MG63 (cell line): ENCODE results near the gene STX12. TPM values are rescaled to one million over a fixed set of nuclear protein-coding genes. Genes with fewer than 3 reads are reported as not detected.

Source experiments
- DNase-seq: peaks from one replicate; pipeline ENCODE4 v3.0.0-alpha.2; 2020
- H3K27me3 ChIP-seq: fragments of 250-450 bp; sonication (Bioruptor Pico); 2 replicates; pipeline ENCODE4 v1.5.1; 2020; ENCODE audit warnings: mild to moderate bottlenecking, moderate library complexity
- H3K36me3 ChIP-seq: fragments of 250-450 bp; sonication (Bioruptor Pico); 2 replicates; pipeline ENCODE4 v1.5.1; 2020; ENCODE audit warnings: mild to moderate bottlenecking, moderate library complexity
- H3K4me3 ChIP-seq: fragments of 250-450 bp; sonication (Bioruptor Pico); 2 replicates; pipeline ENCODE4 v1.5.1; 2020; ENCODE audit warnings: mild to moderate bottlenecking, moderate library complexity
- H3K9me3 ChIP-seq: fragments of 250-450 bp; sonication (Bioruptor Pico); 2 replicates; pipeline ENCODE4 v1.5.1; 2020; ENCODE audit warnings: mild to moderate bottlenecking, moderate library complexity
- total RNA-seq: library from RNA; depleted of rRNA; stranded (reverse); fragments of >200 nt; shearing (Covaris generic); gene quantifications from 2 replicates; pipeline ENCODE4 v1.2.3, GENCODE V29; 2014; ENCODE audit warnings: low replicate concordance; rRNA removed

STX12 gene
- total RNA-seq, 1 experiment from 2014 or later = 18.9 TPM

GRCh38 chr1:27872059-27872801, 99.2 kb downstream of the STX12 start, which contains the start of gene THEMIS2:
THEMIS2 (plus strand) TSS chr1:27872544; CDS start chr1:27872572, 28 bp downstream.
- Histone ChIP-seq H3K36me3 (no peaks in the 10 kb centered on the region), H3K27me3 (no peaks in the 10 kb centered on the region), H3K9me3 (no peaks in the 10 kb centered on the region), H3K4me3 (peak within 1 kb of the TSS; percentile 55)
- DNase-seq = peak; percentile 77

- DNase-seq = peak; percentile 56
- H3K36me3 ChIP-seq = no peaks in the 10 kb centered on the region
- no peaks in the 10 kb centered on the region for H3K9me3 ChIP-seq
- H3K27me3 ChIP-seq = no peaks in the 10 kb centered on the region
- peak overlapping the region; percentile 55 for H3K4me3 ChIP-seq
Measured at GRCh38 chr1:27872802-27873551, 100.0 kb downstream of the STX12 start.

- no peak overlapping the region for H3K4me3 ChIP-seq
- no peak for DNase-seq
- no peaks in the 10 kb centered on the region for H3K36me3 ChIP-seq
- no peaks in the 10 kb centered on the region for H3K27me3 ChIP-seq
- no peaks in the 10 kb centered on the region for H3K9me3 ChIP-seq
Measured at GRCh38 chr1:27873671-27874384, 100.8 kb downstream of the STX12 start.

Other genes with a start within 250 kb of the STX12 start
- gene AHDC1, start 169.1 kb upstream of the STX12 start, total RNA-seq = 10.4 and 11.5 TPM in 2 replicates
- gene FGR, start 138.0 kb upstream of the STX12 start, total RNA-seq = not detected in 2 replicates
- gene IFI6, start 101.0 kb upstream of the STX12 start, total RNA-seq = 62.2 and 66.0 TPM in 2 replicates
- 12.0 and 12.1 TPM in 2 replicates for gene FAM76A, start 47.3 kb upstream of the STX12 start, total RNA-seq
- 68.6 and 72.5 TPM in 2 replicates for gene PPP1R8, start 57.6 kb downstream of the STX12 start, total RNA-seq
- gene THEMIS2, start 99.3 kb downstream of the STX12 start, total RNA-seq = 8.9 and 9.0 TPM in 2 replicates
- gene RPA2, start 141.4 kb downstream of the STX12 start, total RNA-seq = 50.5 and 63.9 TPM in 2 replicates
- not detected in 2 replicates for gene SMPDL3B, start 161.8 kb downstream of the STX12 start, total RNA-seq
- gene XKR8, start 186.8 kb downstream of the STX12 start, total RNA-seq = 13.9 and 16.1 TPM in 2 replicates